Pancreas (tissue), 10 donors: ENCODE results near the gene MFAP3. TPM values are rescaled to one million over a fixed set of nuclear protein-coding genes. Genes with fewer than 3 reads are reported as not detected.

Source experiments
- ATAC-seq, 4 donors: fragments of 200-7000 bp; cut with Tn5 transposase; one replicate each; pipeline versions ENCODE4 v1.8.0 to v1.9.1; 2020; ENCODE audit warnings: mild to moderate bottlenecking in 4 of 4, moderate library complexity in 4 of 4
- DNase-seq, 6 donors: peaks; one replicate each; pipeline ENCODE4 v3.0.0-alpha.2; 2020
- FAIRE-seq: peaks from 2 replicates; lab custom pipeline; 2012; peaks lifted over from hg19 to GRCh38; lab: Jason Lieb, UNC
- H3K27ac ChIP-seq, 4 donors: fragments of 200-600 bp; sonication (generic); 1 replicate in 3 of 4; 2 replicates in 1 of 4; pipeline versions ENCODE4 v1.5.0 to v1.8.0; 2020
- H3K27me3 ChIP-seq, 4 donors: fragments of 200-600 bp; one replicate each; pipeline ENCODE4 v1.8.0; 2021
- H3K36me3 ChIP-seq, 3 donors: fragments of 200-600 bp; sonication (generic) in 1 of 3; one replicate each; pipeline versions ENCODE4 v1.5.0 to v1.8.0; 2020 to 2021
- H3K4me1 ChIP-seq, 3 donors: fragments of 200-600 bp; one replicate each; pipeline ENCODE4 v1.8.0; 2021
- H3K4me3 ChIP-seq, 4 donors: fragments of 200-600 bp; sonication (generic) in 2 of 4; one replicate each; pipeline versions ENCODE4 v1.5.0 to v1.8.0; 2020 to 2021
- H3K9me3 ChIP-seq, 4 donors: fragments of 200-600 bp; one replicate each; pipeline ENCODE4 v1.8.0; 2021
- CTCF ChIP-seq, 4 donors: fragments of 200-600 bp; sonication (generic) in 3 of 4; IDR thresholded peaks; one replicate each; pipeline versions ENCODE4 v1.5.0 to v1.8.0; 2021; ENCODE audit warnings: antibody characterized with exemption in 4 of 4
- WGBS, 2 donors: extraction: QIAGEN DNeasy Blood & Tissue Kit; methylation state at CpG; one replicate each; pipeline ENCODE4 v1.1.7; 2013; 5-methylcytosine and 5-hydroxymethylcytosine counted together
- intact Hi-C, 3 donors: fragments of 100-400 bp; cut with DNase I; formaldehyde crosslinking; loops; one replicate each; pipeline versions ENCODE4 v1.11.1 to v1.14.2; 2022
- polyA plus RNA-seq, 2 donors: library from polyadenylated mRNA; stranded (reverse); fragments of 200-250 nt; gene quantifications; one replicate each; pipeline ENCODE4 v1.2.3, GENCODE V29; 2013
- total RNA-seq, 6 donors: library from RNA; stranded (reverse); fragmentation: NEBNext Ultra II Directional in 4 of 6; extraction: Animal tissue kit (Norgen Biotek cat#: 25700) in 4 of 6; gene quantifications; one replicate each; pipeline versions ENCODE4 v1.2.1 to v1.2.4, GENCODE V29; 2021 to 2023
- donor health status: healthy with polysubstance abuse.
- donor health status: DM: no; HTN: no; CAD: no; lungs with moderate emphysema.
- donor health status: DM: no; HTN: no; CAD: no.
- donor health status: control.
- donor health status: control.
- donor health status: Bipolar disorder and iron deficiency.
- donor health status: DM: yes; HTN: yes; CAD: no.
- donor health status: DM: no; HTN: no; CAD: no.
- donor health status: DM: no; HTN: no; CAD: no.
- donor health status: DM: yes; HTN: yes; CAD: no.

The MFAP3 gene
- total and polyA plus RNA-seq, 8 donors, result 0.99 to 16.3 (median 8.6) TPM

- TF ChIP-seq CTCF (IDR thresholded peaks at IDR 0.05), result peak; percentile 87 to 92 (median 90)
- Histone ChIP-seq H3K27me3 (no peaks in the 10 kb centered on the region), H3K4me1 (peaks cover 0 to 5% (median 0%) of the 10 kb centered on the region in 3 donors), H3K9me3 (no peaks in the 10 kb centered on the region), H3K27ac (no peak overlapping the region), H3K36me3 (no peaks in the 10 kb centered on the region), H3K4me3 (no peak overlapping the region)
- peak; percentile 48 to 95 (median 83) for DNase-seq
- FAIRE-seq, result no peak
- ATAC-seq, result peak; percentile 88 to 100 (median 98)
- intact Hi-C loops, result loop anchor here in 2 of 3 donors (2.0 to 10.0 kb wide), 4 partner anchors 110 to 332 kb away; no protein-coding TSS in a partner anchor
- 18 to 21% methylated on average over 18 of the region's 18 CpGs for WGBS, 2 donors
Measured at GRCh38 chr5:154072414-154073171, 33.8 kb downstream of the MFAP3 start.

DNA sequence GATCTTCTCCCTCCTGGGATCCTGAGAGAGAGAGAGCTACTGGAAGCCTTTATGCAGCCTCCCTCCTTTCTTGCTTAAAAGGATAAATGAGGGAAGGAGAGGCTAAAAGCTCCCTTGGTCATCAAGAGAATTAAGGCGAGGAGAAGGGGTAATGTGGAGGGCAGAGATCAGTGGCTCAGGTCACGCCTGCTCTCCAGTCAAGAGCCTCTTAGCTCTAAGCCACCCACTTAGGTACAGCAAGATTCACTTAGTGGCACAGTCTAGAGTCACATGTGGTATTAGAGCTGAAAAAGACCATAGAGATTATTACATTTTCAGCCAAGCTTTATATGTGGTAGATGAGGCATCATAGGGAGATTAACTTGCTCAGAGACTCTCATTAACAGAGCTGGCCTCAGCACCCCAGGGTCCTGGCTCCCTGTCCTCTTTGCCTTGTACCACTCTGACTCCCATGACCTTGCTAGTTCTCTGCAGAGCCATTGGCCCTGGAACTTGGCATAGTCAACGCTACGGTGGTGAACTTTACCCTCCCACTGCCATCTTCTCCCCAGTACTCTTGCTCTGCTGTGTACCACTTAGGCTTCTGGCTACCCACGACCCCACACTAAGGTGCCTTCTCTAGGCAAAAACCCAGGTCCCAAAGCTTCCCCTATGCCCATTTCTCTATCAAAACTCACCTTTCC, 37.6 kb downstream of the MFAP3 start:
- 80 to 87% methylated on average over 5 of the region's 5 CpGs for WGBS, 2 donors
- ATAC-seq, result no peak

DNA sequence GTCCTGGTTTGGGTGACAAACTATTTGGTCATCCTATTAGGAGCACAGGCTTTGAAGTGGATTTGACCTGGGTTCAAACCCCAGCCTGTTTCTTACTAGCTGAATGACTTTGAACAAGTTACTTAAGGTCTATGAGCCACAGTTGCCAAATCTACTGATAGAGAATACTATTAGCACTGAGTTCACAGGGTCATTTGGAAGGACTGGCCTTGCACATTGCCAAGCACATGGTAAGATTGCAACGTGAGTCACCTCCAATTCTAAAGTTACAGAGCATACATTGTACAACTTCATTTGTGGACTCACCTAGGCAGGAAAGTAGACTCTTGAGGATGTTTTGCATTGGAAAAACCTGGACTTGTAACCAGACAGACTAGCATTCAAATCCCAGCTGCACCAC, 38.9 kb downstream of the MFAP3 start:
- Histone ChIP-seq H3K27ac (no peak overlapping the region), H3K36me3 (no peaks in the 10 kb centered on the region), H3K4me3 (no peak overlapping the region), H3K27me3 (no peaks in the 10 kb centered on the region), H3K4me1 (peaks cover 5 to 14% (median 11%) of the 10 kb centered on the region in 3 donors), H3K9me3 (no peaks in the 10 kb centered on the region)
- TF ChIP-seq CTCF (IDR thresholded peaks at IDR 0.05), result no peak
- FAIRE-seq (no peak), ATAC-seq (peak; percentile 93 to 98 (median 96)), DNase-seq (peak in 3 of 6 donors; percentile 28 to 69 (median 30))
- 4 to 11% methylated on average over 1 of the region's 1 CpG for WGBS, 2 donors
- intact Hi-C loops, result loop anchor here in 1 of 3 donors (10.0 kb wide), 1 partner anchor 107 kb away; no protein-coding TSS in a partner anchor

More for the DNA sequence above, 37.6 kb downstream of the MFAP3 start:
- no peak overlapping the region for H3K4me3 ChIP-seq
- H3K9me3 ChIP-seq, result no peaks in the 10 kb centered on the region
- no peak for DNase-seq
- TF ChIP-seq CTCF (IDR thresholded peaks at IDR 0.05), result no peak
- H3K36me3 ChIP-seq, result no peaks in the 10 kb centered on the region
- H3K27me3 ChIP-seq, result no peaks in the 10 kb centered on the region
- intact Hi-C loops, result loop anchor here in 1 of 3 donors (10.0 kb wide), 1 partner anchor 108 kb away; no protein-coding TSS in a partner anchor
- no peak overlapping the region for H3K27ac ChIP-seq
- H3K4me1 ChIP-seq, result peaks cover 5 to 14% (median 11%) of the 10 kb centered on the region in 3 donors
- no peak for FAIRE-seq

- Histone ChIP-seq H3K9me3 (no peaks in the 10 kb centered on the region), H3K36me3 (no peaks in the 10 kb centered on the region), H3K27me3 (no peaks in the 10 kb centered on the region), H3K4me3 (no peak overlapping the region), H3K27ac (no peak overlapping the region), H3K4me1 (peaks cover 5 to 14% (median 11%) of the 10 kb centered on the region in 3 donors)
- DNase-seq (no peak), FAIRE-seq (no peak), ATAC-seq (peak in 3 of 4 donors; percentile 29 to 56 (median 49))
- TF ChIP-seq CTCF (IDR thresholded peaks at IDR 0.05), result no peak
- 29 to 54% methylated on average over 1 of the region's 1 CpG for WGBS, 2 donors
- intact Hi-C loops, result loop anchor here in 1 of 3 donors (10.0 kb wide), 1 partner anchor 107 kb away; no protein-coding TSS in a partner anchor
Measured at GRCh38 chr5:154078272-154078671, 39.5 kb downstream of the MFAP3 start.
